ENCODE results near the gene GPC5. TPM values are rescaled to one million over a fixed set of nuclear protein-coding genes. Genes with fewer than 3 reads are reported as not detected.

Gene GPC5
- total RNA-seq, 1 experiment from 2014 or later = 0.21 TPM

DNA sequence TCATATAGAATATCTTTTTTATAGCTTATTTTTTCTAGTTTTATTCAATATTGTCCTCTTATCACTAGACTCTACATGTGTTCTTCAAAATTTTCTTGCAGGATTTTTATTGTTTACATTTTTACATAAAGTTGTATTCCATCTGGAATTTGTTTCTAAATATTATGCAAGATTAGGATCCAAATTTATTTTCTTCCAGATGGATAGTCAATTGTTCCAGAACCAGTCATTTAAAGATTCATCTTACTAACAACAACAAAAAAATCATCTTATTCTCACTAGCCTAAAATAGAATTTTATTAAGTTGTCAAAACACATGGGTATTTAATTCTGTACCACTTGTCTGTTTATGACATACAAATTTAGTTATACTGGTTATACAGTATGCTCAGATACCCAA, 1437.8 kb downstream of the GPC5 start:
- Histone ChIP-seq H3K4me1 (ENCODE audit: insufficient read depth, low read length, poor library complexity, severe bottlenecking) (peaks cover 7% of the 10 kb centered on the region), H3K4me3 (ENCODE audit: low read depth, low read length, poor library complexity, severe bottlenecking) (no peak overlapping the region), H3K9me3 (ENCODE audit: low read depth, low read length, poor library complexity, severe bottlenecking) (no peaks in the 10 kb centered on the region), H3K27me3 (replicated peaks; ENCODE audit: insufficient read depth, low read depth, low read length, poor library complexity) (no peaks in the 10 kb centered on the region), H3K27ac (ENCODE audit: low read depth, low read length, poor library complexity, severe bottlenecking) (no peak overlapping the region), H3K36me3 (ENCODE audit: insufficient read depth, low read length, poor library complexity, severe bottlenecking) (no peaks in the 10 kb centered on the region)
- POLR2A ChIA-PET (ENCODE audit: low non-redundant PET) = no interaction called here
- CTCF ChIA-PET = no interaction called here
- no TSS peak for BruUV-seq (replicated peaks)
- intact Hi-C loops (cut with micrococcal nuclease; ENCODE audit: unreplicated experiment) = no loop called here
- no peak for DNase-seq (ENCODE audit: low spot score)
- TF ChIP-seq EZH2 (IDR thresholded peaks at IDR 0.05; ENCODE audit: borderline replicate concordance, low read depth, low read length, poor library complexity, severe bottlenecking) = no peak
- TF ChIP-seq, protein P1, sequence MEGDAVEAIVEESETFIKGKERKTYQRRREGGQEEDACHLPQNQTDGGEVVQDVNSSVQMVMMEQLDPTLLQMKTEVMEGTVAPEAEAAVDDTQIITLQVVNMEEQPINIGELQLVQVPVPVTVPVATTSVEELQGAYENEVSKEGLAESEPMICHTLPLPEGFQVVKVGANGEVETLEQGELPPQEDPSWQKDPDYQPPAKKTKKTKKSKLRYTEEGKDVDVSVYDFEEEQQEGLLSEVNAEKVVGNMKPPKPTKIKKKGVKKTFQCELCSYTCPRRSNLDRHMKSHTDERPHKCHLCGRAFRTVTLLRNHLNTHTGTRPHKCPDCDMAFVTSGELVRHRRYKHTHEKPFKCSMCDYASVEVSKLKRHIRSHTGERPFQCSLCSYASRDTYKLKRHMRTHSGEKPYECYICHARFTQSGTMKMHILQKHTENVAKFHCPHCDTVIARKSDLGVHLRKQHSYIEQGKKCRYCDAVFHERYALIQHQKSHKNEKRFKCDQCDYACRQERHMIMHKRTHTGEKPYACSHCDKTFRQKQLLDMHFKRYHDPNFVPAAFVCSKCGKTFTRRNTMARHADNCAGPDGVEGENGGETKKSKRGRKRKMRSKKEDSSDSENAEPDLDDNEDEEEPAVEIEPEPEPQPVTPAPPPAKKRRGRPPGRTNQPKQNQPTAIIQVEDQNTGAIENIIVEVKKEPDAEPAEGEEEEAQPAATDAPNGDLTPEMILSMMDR (conservative IDR thresholded peaks at IDR 0.05; ENCODE audit: low read depth, low read length) = no peak

DNA sequence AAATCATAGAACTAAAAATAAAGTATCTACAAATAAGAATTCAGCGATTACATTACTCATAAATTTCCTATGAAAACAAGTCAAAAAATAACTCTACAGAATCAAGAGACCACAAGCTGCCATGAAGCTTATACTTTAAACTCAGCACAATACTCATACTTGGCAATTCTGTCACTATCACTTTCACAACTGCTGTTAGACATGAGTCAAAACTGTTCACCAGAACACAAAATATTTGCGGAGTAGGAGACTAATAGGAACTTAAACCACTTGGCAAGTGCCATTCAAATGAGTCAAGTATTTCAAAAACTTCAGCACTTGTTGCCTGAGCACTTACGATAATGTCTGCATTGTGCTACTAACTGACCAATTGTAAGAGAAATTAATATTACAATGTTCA, 1440.4 kb downstream of the GPC5 start:
- H3K4me3 ChIP-seq (ENCODE audit: low read depth, low read length, poor library complexity, severe bottlenecking) = no peak overlapping the region
- intact Hi-C loops (cut with micrococcal nuclease; ENCODE audit: unreplicated experiment) = no loop called here
- H3K9me3 ChIP-seq (ENCODE audit: low read depth, low read length, poor library complexity, severe bottlenecking) = no peaks in the 10 kb centered on the region
- H3K27ac ChIP-seq (ENCODE audit: low read depth, low read length, poor library complexity, severe bottlenecking) = no peak overlapping the region
- TF ChIP-seq EZH2 (IDR thresholded peaks at IDR 0.05; ENCODE audit: borderline replicate concordance, low read depth, low read length, poor library complexity, severe bottlenecking) = no peak
- TF ChIP-seq, protein P1 (conservative IDR thresholded peaks at IDR 0.05; ENCODE audit: low read depth, low read length) = no peak
- H3K36me3 ChIP-seq (ENCODE audit: insufficient read depth, low read length, poor library complexity, severe bottlenecking) = no peaks in the 10 kb centered on the region
- ChIA-PET CTCF (no interaction called here), POLR2A (ENCODE audit: low non-redundant PET) (no interaction called here)
- H3K4me1 ChIP-seq (ENCODE audit: insufficient read depth, low read length, poor library complexity, severe bottlenecking) = peaks cover 1% of the 10 kb centered on the region
- no peaks in the 10 kb centered on the region for H3K27me3 ChIP-seq (replicated peaks; ENCODE audit: insufficient read depth, low read depth, low read length, poor library complexity)
- BruUV-seq (replicated peaks) = no TSS peak
- no peak for DNase-seq (ENCODE audit: low spot score)

- no TSS peak for BruUV-seq (replicated peaks)
- ChIA-PET POLR2A (ENCODE audit: low non-redundant PET) (no interaction called here), CTCF (no interaction called here)
- no peak overlapping the region for H3K4me3 ChIP-seq (ENCODE audit: low read depth, low read length, poor library complexity, severe bottlenecking)
- intact Hi-C loops (cut with micrococcal nuclease; ENCODE audit: unreplicated experiment) = no loop called here
- TF ChIP-seq, protein P1 (conservative IDR thresholded peaks at IDR 0.05; ENCODE audit: low read depth, low read length) = no peak
- TF ChIP-seq EZH2 (IDR thresholded peaks at IDR 0.05; ENCODE audit: borderline replicate concordance, low read depth, low read length, poor library complexity, severe bottlenecking) = no peak
- no peak overlapping the region for H3K27ac ChIP-seq (ENCODE audit: low read depth, low read length, poor library complexity, severe bottlenecking)
- no peaks in the 10 kb centered on the region for H3K4me1 ChIP-seq (ENCODE audit: insufficient read depth, low read length, poor library complexity, severe bottlenecking)
- H3K27me3 ChIP-seq (replicated peaks; ENCODE audit: insufficient read depth, low read depth, low read length, poor library complexity) = no peaks in the 10 kb centered on the region
- no peak for DNase-seq (ENCODE audit: low spot score)
- no peaks in the 10 kb centered on the region for H3K36me3 ChIP-seq (ENCODE audit: insufficient read depth, low read length, poor library complexity, severe bottlenecking)
- no peaks in the 10 kb centered on the region for H3K9me3 ChIP-seq (ENCODE audit: low read depth, low read length, poor library complexity, severe bottlenecking)
Measured at GRCh38 chr13:92842145-92842544, 1443.7 kb downstream of the GPC5 start.

Data from A673 (cell line).